GM12874 (cell line): Measurements from ENCODE around the gene DDI2.

Experiments used
- TF ChIP-seq, protein P1 (sequence below): IDR thresholded peaks from 2 replicates; pipeline ENCODE4 v1.5.1; 2011; ENCODE audit warnings: low read depth, mild to moderate bottlenecking, control low read depth, low read length, moderate library complexity; ENCODE audit not compliant: insufficient read depth

DDI2 gene

GRCh38 chr1:15667362-15667761, 50.1 kb downstream of the DDI2 start:
- TF ChIP-seq, protein P1, sequence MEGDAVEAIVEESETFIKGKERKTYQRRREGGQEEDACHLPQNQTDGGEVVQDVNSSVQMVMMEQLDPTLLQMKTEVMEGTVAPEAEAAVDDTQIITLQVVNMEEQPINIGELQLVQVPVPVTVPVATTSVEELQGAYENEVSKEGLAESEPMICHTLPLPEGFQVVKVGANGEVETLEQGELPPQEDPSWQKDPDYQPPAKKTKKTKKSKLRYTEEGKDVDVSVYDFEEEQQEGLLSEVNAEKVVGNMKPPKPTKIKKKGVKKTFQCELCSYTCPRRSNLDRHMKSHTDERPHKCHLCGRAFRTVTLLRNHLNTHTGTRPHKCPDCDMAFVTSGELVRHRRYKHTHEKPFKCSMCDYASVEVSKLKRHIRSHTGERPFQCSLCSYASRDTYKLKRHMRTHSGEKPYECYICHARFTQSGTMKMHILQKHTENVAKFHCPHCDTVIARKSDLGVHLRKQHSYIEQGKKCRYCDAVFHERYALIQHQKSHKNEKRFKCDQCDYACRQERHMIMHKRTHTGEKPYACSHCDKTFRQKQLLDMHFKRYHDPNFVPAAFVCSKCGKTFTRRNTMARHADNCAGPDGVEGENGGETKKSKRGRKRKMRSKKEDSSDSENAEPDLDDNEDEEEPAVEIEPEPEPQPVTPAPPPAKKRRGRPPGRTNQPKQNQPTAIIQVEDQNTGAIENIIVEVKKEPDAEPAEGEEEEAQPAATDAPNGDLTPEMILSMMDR: no peak

GRCh38 chr1:15668089-15668754, 51.0 kb downstream of the DDI2 start:
- TF ChIP-seq, protein P1: no peak

- TF ChIP-seq, protein P1: no peak
These were observed 51.8 kb downstream of the DDI2 start for GRCh38 chr1:15669074-15669473.

DNA sequence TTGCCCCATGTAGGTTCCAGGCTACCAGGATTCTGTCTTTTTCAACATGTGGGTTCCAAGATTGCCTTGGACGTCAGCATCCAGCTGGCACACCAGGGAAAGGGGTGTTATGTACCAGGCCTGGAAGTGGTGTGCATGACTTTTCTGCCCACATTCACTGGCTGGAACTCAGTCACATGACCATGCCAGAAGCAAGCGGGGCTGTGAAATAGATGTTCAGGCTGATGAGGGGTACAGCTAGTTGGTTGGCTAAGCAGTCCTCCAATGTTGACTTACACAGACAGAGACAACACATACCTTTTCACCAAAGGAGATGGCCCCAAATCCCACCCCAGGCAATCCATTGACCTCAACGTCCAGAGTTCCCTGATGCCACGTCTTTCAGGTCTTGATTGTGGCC, 52.6 kb downstream of the DDI2 start:
- TF ChIP-seq, protein P1: no peak

- TF ChIP-seq, protein P1: no peak
These were observed 54.2 kb downstream of the DDI2 start for GRCh38 chr1:15671430-15671829.

DNA sequence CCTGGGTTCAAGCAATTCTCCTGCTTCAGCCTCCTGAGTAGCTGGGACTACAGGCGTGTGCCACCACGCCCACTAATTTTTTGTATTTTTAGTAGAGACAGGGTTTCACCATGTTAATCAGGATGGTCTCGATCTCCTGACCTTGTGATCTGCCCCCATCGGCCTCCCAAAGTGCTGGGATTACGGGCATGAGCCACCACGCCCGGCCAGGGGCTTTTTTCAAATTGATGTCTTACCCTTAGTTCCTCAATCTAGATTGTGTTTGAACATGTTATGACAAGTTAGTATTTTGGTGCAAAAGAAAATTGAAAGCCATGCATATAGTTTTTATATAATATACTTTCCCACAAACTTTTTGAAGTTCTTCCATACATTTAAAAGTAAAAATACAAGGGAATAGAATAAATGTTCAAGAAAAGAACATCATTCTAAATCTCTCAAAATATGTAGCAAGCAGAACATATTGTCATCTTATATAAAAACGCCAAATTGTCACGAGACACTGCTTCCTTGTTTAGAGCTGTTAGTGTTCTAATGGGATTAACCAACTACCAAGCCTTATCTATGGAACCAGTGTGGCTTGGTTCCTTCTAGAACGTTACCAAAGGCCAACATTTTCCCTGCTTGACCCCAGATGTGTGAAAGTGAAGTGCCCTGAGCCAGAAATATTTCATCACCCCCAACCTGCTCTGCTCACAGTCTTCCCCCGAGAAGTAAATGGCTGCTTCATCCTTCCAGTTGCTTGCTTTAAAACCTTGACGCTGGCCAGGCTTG, 57.3 kb downstream of the DDI2 start:
- TF ChIP-seq, protein P1: no peak

DNA sequence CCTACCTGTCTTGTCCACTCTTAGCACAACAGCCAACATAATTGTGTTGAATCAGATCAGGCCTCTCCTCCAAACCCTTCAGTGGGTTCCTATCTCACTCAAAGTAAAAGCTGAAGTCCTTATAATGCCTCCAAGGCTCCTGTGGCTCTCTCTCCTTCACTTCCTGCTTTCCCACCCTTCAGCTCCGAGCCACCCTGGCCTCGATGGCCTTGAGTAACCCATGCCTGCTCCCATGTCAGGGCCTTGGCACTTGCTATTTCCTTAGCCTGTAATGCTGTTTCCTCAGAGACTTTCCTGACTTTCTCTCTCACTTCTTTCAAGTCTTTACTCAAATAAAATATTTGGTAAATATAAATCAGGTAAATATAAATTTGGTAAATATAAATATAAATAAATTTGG, 58.8 kb downstream of the DDI2 start:
- TF ChIP-seq, protein P1: no peak
